ENCODE results near the gene METAP1D.

- TF ChIP-seq, protein P1, sequence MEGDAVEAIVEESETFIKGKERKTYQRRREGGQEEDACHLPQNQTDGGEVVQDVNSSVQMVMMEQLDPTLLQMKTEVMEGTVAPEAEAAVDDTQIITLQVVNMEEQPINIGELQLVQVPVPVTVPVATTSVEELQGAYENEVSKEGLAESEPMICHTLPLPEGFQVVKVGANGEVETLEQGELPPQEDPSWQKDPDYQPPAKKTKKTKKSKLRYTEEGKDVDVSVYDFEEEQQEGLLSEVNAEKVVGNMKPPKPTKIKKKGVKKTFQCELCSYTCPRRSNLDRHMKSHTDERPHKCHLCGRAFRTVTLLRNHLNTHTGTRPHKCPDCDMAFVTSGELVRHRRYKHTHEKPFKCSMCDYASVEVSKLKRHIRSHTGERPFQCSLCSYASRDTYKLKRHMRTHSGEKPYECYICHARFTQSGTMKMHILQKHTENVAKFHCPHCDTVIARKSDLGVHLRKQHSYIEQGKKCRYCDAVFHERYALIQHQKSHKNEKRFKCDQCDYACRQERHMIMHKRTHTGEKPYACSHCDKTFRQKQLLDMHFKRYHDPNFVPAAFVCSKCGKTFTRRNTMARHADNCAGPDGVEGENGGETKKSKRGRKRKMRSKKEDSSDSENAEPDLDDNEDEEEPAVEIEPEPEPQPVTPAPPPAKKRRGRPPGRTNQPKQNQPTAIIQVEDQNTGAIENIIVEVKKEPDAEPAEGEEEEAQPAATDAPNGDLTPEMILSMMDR (IDR thresholded peaks at IDR 0.05; ENCODE audit: insufficient read depth, low read length, poor library complexity, severe bottlenecking), result no peak
- TF ChIP-seq EZH2phosphoT487 (conservative IDR thresholded peaks at IDR 0.05; ENCODE audit: low read length), result no peak
Observed at GRCh38 chr2:172013396-172013795, 13.6 kb downstream of the METAP1D start.
